Glomerular visceral epithelial cell (primary cell): ENCODE measurements around the gene LRRIQ4.

Experiments
- DNase-seq: peaks from one replicate; pipeline ENCODE4 v3.0.0-alpha.2; 2016; ENCODE audit errors: extremely low spot score

The LRRIQ4 gene

DNA sequence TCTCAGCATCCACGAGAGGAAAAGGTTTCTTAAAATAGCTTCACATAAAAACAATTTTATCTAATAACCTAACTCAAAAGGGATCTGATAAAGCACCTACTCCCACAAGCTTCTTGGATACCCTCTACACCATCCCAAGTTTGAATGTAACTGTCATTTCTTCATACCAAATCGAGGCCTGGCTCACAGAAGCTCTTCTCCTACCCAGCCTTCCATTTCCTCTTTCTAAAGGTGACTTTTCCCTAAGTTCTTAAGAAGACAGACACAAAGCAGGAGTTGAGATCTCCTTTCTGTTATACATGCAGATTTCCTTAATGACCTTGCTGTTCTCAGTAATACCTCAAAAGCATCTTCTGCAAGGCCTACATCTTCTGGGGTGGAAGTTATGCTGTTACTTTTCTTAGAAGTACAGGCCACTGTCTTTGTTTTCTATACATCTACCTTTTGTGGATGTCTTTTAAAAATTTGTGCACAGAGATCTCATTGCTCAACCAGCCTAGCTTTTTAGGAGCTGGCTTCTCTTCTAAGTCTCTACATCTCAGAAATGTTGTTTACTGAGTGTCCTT, 3.4 kb upstream of the LRRIQ4 start:
- no peak for DNase-seq

DNA sequence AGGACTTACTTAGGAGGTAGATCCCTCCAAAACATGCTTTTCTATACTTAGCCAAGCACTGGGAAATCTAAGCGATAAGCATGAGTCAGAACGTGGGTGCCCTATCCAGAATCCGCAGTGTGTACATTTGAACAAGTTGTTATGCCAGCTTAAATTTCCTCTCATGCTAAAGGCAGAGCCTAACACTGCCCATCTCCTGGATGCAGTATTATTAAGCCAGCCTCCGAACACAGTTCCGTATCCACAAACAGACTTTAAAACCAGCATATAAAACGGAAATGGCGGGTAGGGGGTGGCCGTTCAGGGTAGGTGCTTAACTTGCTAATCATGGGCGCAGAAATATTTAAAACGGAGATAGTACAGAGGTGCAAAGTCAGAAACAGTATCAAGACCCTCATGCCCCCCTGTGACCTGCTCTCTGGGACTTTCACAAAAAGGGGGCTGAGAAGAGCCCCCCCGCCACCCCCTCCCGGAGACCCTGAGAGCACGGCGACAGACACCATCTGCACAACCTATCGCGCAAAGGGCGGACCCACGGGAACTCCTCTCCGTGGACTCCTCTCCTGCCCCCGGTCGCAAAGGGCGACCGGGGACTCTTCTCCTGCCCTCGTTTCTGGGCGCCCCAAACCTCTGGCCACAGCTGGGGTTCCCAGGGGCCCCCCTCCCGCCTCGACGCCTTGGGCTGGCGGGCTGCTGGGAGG, 889 bp upstream of the LRRIQ4 start:
- DNase-seq = peak; percentile 8

- no peak for DNase-seq
Measured at GRCh38 chr3:169813278-169813677, 608 bp downstream of the LRRIQ4 start.

DNA sequence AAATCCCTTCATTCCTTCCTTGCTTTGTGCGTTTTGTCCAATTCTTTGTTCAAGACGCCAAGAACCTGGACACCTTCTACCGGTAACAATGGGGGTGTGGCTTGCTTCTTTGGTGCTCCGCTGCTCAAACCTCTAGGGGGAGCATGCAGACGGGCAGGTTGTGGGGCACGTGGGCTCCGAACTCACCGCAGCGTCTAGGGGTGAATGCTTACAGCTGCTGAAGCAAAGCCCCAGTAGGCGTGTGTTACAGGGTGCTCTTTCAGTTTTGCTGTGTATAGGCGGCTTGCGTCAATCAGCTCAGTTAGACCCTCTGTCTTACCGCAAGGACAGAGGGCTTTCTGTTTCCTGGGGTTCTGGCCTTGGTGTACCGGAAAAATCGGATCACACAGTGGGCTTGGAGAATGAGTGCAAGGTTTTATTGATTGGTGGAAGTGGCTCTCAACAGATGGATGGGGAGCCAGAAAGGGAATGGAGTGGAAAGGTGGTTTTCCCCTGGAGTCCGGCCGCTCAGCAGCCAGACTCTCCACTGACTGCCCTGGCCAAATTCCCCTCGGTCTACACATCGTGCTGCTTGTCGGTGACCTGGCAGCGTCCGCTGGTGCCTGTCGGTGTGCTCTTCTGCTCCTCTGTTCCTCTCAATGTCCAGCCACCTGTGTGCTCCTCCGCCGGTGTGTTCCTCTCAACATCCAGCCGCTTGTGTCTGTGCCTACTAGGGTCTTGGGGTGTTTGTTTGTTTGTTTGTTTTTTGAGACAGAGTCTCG, 1.3 kb downstream of the LRRIQ4 start:
- no peak for DNase-seq

- no peak for DNase-seq
Measured at GRCh38 chr3:169815590-169816150, 3.0 kb downstream of the LRRIQ4 start.

GRCh38 chr3:169818316-169818715, 5.6 kb downstream of the LRRIQ4 start:
- DNase-seq = peak; percentile 21

- DNase-seq = no peak
Measured at GRCh38 chr3:169822091-169822490, 9.4 kb downstream of the LRRIQ4 start.

DNA sequence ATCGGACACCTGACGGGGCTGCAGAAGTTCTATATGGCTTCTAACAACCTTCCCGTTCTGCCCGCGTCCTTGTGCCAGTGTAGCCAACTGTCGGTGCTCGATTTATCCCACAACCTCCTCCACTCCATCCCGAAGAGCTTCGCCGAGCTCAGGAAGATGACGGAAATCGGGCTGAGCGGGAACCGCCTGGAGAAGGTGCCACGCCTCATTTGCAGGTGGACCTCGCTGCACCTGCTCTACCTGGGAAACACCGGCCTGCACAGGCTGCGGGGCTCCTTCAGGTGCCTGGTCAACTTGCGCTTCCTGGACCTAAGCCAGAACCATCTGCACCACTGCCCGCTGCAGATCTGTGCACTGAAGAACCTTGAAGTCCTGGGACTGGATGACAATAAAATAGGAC, 9.9 kb downstream of the LRRIQ4 start:
- no peak for DNase-seq

- no peak for DNase-seq
Measured at GRCh38 chr3:169822983-169823382, 10.3 kb downstream of the LRRIQ4 start.

DNA sequence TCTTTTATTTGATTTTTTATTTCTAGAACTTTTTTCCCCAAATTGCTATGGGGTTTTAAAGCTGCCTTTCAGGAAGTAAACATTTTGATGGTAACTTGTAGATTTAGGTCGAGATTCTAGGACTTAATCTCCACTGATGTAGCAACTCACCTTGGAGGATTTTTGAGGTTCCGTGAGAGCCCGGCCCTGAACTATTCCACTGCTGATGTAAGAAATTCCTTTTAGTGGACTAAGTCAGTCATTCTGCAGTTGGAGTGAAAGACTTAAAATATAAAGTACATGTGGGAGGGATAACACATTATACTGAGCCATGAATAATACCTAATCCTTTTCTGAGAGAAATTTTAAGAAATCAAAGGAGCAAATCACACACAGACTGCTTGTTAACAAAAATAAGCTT, 12.6 kb downstream of the LRRIQ4 start:
- no peak for DNase-seq

- no peak for DNase-seq
Measured at GRCh38 chr3:169827712-169828111, 15.0 kb downstream of the LRRIQ4 start.

GRCh38 chr3:169835533-169835932, 22.9 kb downstream of the LRRIQ4 start:
- no peak for DNase-seq

GRCh38 chr3:169836078-169836941, 23.6 kb downstream of the LRRIQ4 start:
- no peak for DNase-seq

DNA sequence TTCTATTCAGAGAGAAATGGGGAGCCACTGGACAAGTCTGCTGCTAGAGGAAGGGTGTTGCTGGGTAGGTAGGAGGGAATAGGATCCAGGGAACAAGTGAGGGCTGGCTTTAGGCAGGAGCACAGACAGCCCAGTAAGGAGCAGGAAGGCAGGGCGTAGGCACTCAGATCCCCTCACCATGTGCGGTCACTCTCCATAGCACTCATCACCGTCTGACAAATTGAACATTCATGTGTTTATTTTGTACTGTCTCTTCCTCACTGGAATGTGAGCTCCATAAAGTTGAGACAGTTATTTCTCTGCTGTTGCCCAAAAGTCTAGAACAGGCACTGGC, 24.2 kb downstream of the LRRIQ4 start:
- DNase-seq = no peak

GRCh38 chr3:169838511-169839030, 25.9 kb downstream of the LRRIQ4 start:
- DNase-seq = no peak

DNA sequence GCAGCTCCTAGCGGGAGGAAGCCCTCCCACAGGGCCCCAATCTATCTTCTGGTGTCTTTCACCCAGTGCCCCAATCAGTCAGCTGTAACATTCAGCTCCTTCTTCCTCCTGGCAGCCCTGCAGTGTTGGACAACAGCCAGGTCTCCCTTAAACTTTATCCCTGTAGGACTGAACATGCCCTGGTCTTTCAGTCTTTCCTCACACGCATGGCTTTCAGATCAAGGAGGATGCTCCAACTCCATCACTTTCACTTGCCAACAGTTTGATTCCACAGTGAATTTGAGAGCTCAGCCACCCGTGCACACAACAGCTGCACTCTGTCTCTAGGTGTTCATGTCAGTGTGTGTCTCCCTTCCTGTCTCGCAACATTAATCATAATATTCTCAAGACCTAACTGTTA, 28.5 kb downstream of the LRRIQ4 start:
- peak; percentile 58 for DNase-seq

DNA sequence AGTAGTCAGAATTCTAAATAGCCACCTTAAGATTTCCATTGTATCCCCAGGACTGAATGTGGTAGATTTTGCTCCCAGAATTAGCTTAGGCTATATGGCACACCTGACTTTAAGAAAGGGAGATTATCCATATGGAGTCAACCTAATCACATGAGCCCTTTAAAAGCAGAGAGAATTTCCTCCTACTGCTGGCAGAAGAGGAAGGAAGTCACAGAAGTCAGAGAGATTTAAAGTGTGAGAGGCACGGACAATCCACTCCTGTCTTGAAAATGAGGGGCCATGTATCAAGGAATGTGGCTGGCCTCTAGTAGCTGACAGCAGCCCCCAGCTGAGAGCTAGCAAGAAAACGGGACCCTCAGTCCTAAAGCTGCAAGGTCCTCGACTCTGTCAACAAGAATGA, 30.3 kb downstream of the LRRIQ4 start:
- no peak for DNase-seq

DNA sequence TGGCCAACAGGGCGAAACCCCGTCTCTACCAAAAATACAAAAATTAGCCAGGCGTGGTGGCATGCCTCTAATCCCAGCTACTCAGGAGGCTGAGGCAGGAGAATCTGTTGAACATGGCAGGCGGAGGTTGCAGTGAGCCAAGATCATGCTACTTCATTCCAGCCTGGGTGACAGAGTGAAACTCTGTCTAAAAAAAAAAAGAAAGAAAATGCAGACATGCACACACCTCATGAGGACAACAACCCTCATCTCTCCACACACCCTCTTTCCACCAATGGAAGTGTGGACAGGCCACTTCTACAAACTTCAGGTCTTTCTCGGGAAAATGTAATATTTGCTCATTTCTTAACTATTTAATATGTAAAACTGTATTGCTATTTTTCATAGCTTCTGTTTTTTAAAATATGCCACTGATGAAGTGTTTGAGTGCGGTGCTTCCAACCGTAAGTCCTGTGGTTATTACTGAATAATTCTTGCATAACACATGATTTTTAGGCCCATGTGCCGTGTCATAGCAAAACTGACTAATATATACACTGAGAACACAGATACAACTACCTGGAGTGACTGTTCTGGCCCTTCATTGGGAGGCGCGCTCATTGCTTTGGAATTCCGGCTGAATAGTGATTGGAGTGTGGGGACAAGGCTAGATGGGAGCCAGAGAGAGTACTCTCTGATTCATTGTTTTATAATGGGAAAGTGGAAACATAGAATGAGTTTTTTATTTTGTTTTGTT, 34.0 kb downstream of the LRRIQ4 start:
- DNase-seq = peak; percentile 84

- no peak for DNase-seq
Measured at GRCh38 chr3:169847896-169848295, 35.2 kb downstream of the LRRIQ4 start.

DNA sequence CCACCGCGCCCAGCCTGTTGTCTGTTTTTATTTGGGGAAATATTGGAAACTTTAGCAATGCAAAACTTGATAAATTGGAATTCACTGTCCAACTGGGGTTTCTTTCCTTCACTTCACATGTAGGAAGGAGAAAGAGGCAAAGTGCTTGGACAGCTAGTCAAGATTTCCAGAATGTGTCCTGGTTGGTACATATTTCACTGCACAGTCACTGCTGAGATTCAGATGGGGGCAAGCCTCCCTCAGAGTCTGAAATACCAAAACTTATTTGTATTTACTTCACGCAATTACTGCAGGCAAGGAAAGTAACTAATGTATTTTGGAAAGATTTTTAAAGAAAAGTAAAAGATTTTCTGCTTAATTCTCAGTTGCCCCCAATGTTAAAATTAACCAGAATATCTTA, 36.1 kb downstream of the LRRIQ4 start:
- no peak for DNase-seq

DNA sequence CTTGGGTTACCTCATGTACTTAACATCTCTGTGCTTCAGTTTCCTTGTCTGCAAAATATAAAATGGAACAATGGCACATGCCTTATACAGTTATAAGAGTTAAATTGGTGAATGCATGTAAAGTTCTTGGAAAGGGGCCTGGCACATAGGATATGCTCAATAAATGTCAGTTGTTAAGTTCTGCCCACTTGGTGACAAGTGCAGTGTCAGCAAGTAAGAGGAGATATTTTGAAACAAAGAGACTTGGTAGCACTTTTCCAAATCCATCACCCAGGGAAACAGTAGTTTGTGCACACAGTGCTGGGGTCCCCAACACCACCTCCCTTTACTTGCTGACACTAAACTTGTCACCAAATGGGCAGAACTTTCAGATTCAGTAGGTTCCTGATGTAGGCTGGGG, 37.9 kb downstream of the LRRIQ4 start:
- DNase-seq = no peak
